Ovary (tissue), 9 donors: ENCODE results near the gene C19orf81. TPM values are rescaled to one million over a fixed set of nuclear protein-coding genes. Genes with fewer than 3 reads are reported as not detected.

Experiments
- DNase-seq, 5 donors: peaks; one replicate each; pipeline ENCODE4 v3.0.0-alpha.2; 2019 to 2020
- H3K27ac ChIP-seq, 2 donors: fragments of 200-600 bp; one replicate each; pipeline versions ENCODE4 v1.5.1 to v1.8.0; 2019 to 2022
- H3K27me3 ChIP-seq: fragments of 200-600 bp; one replicate; pipeline ENCODE4 v1.8.0; 2022
- H3K36me3 ChIP-seq: fragments of 200-600 bp; sonication (generic); one replicate; pipeline ENCODE4 v1.5.1; 2019
- H3K4me1 ChIP-seq: one replicate; pipeline ENCODE4 v1.8.1; 2013; ENCODE audit warnings: mild to moderate bottlenecking, moderate library complexity; ENCODE audit not compliant: insufficient read depth
- H3K4me3 ChIP-seq: fragments of 200-600 bp; sonication (generic); one replicate; pipeline ENCODE4 v1.5.1; 2017
- H3K9me3 ChIP-seq, 2 donors: fragments of 200-600 bp in 1 of 2; sonication (generic) in 1 of 2; one replicate each; pipeline versions ENCODE4 v1.5.1 to v1.8.1; 2013 to 2019; ENCODE audit warnings: mild to moderate bottlenecking in 1 of 2, moderate library complexity in 1 of 2
- CTCF ChIP-seq, 3 donors: fragments of 450-650 bp in 2 of 3; fragments of 200-600 bp in 1 of 3; IDR thresholded peaks; one replicate each; pipeline versions ENCODE4 v1.5.1 to v1.8.0; 2016 to 2022; ENCODE audit warnings: antibody characterized with exemption in 3 of 3, mild to moderate bottlenecking in 1 of 3
- EP300 ChIP-seq: sonication (generic); formaldehyde crosslinking; IDR thresholded peaks from one replicate; pipeline ENCODE4 v1.6.1; 2017; ENCODE audit warnings: antibody characterized with exemption
- POLR2A ChIP-seq: fragments of 450-650 bp; IDR thresholded peaks from one replicate; pipeline ENCODE4 v1.6.1; 2017; ENCODE audit warnings: antibody characterized with exemption, mild to moderate bottlenecking, moderate library complexity
- WGBS, 3 donors: extraction: QIAGEN DNeasy Blood & Tissue Kit in 1 of 3; methylation state at CpG; one replicate each; pipeline versions ENCODE4 v1.1.5 to v1.1.7; 2013 to 2017; 5-methylcytosine and 5-hydroxymethylcytosine counted together
- intact Hi-C, 4 donors: fragments of 100-400 bp; cut with DNase I; formaldehyde crosslinking; loops; one replicate each; pipeline versions ENCODE4 v1.11.0 to v1.15.1; 2022 to 2023
- polyA plus RNA-seq, 2 donors: library from polyadenylated mRNA; stranded (reverse); fragments of 200-250 nt in 1 of 2; fragments of 350-450 nt in 1 of 2; fragmentation: Illumina TruSeq in 1 of 2; extraction: RNeasy Lipid Tissue Mini Kit (QIAGEN cat#74804) in 1 of 2; gene quantifications; one replicate each; pipeline ENCODE4 v1.2.3, GENCODE V29; 2013 to 2014
- total RNA-seq, 7 donors: library from RNA; depleted of rRNA in 2 of 7; stranded (reverse); fragments of >200 nt in 2 of 7; fragmentation: NEBNext Ultra II Directional in 3 of 7; extraction: Animal tissue kit (Norgen Biotek cat#: 25700) in 3 of 7; gene quantifications; one replicate each; pipeline versions ENCODE4 v1.1.0 to v1.2.4, GENCODE V29; 2016 to 2023
- donor health status: DM: no; HTN: no; CAD: no; lungs with moderate emphysema.
- donor health status: DM: no; HTN: no; CAD: no.
- donor health status: Bipolar disorder and iron deficiency.
- donor health status: DM: yes; HTN: yes; CAD: no.
- donor health status: DM: no; HTN: no; CAD: no.
- donor health status: DM: yes; HTN: yes; CAD: no.

Gene C19orf81
- total and polyA plus RNA-seq, 9 donors = 1.1 to 12.6 (median 2.1) TPM; not detected in 5

- no peak overlapping the region for H3K4me3 ChIP-seq
- no peaks in the 10 kb centered on the region for H3K4me1 ChIP-seq
- H3K36me3 ChIP-seq = no peaks in the 10 kb centered on the region
- H3K9me3 ChIP-seq = peaks cover 0 to 3% of the 10 kb centered on the region in 2 donors
- no peak for DNase-seq
- no peak for TF ChIP-seq EP300
- no peak for TF ChIP-seq POLR2A
- TF ChIP-seq CTCF (IDR thresholded peaks at IDR 0.05) = no peak
- H3K27me3 ChIP-seq = no peaks in the 10 kb centered on the region
- no peak overlapping the region for H3K27ac ChIP-seq
- WGBS, 3 donors = 27 to 37% (median 37%) methylated on average over 10 of the region's 10 CpGs
- intact Hi-C loops = no loop called here
Observed at GRCh38 chr19:50638600-50638999, 10.6 kb upstream of the C19orf81 start.

GRCh38 chr19:50639121-50640112 is 9.8 kb upstream of the C19orf81 start, which contains the start of gene SYT3:
Gene SYT3 (minus strand): TSS chr19:50639881. CDS start chr19:50637411, 2,470 bp downstream.
- DNase-seq = peak in 1 of 5 donors; percentile 28
- Histone ChIP-seq H3K4me3 (no peak within 1 kb of the TSS), H3K27ac (no peak within 1 kb of the TSS), H3K27me3 (no peaks in the 10 kb centered on the region), H3K9me3 (no peaks in the 10 kb centered on the region), H3K36me3 (no peaks in the 10 kb centered on the region), H3K4me1 (no peaks in the 10 kb centered on the region)
- TF ChIP-seq EP300 = no peak
- TF ChIP-seq POLR2A = no peak
- TF ChIP-seq CTCF (IDR thresholded peaks at IDR 0.05) = no peak
- intact Hi-C loops = no loop called here
- 2 to 6% (median 3%) methylated on average over 57 to 76 of the region's 76 CpGs for WGBS, 3 donors

DNA sequence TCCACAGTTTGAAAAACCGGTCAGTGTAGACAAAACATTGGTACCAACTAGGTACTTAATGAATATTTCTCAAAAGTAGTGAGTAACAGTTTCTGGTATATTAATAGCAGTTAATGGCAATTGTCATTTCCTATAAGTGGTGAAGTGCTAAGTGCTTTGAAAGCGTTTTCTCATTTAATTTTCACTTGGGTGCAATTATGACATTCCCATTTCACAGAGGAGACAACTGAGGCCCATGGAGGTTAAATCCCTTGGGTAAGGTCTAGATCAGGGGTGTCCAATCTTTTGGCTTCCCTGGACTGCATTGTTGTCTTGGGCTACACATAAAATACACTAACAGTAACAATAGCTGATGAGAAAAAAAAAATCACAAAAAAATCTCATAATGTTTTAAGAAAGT is 8.9 kb upstream of the C19orf81 start:
- Histone ChIP-seq H3K36me3 (no peaks in the 10 kb centered on the region), H3K4me3 (no peak overlapping the region), H3K4me1 (no peaks in the 10 kb centered on the region), H3K27ac (no peak overlapping the region), H3K27me3 (no peaks in the 10 kb centered on the region), H3K9me3 (no peaks in the 10 kb centered on the region)
- WGBS, 3 donors = 68 to 79% (median 68%) methylated on average over 2 of the region's 2 CpGs
- intact Hi-C loops = no loop called here
- no peak for TF ChIP-seq CTCF (IDR thresholded peaks at IDR 0.05)
- TF ChIP-seq EP300 = no peak
- no peak for TF ChIP-seq POLR2A
- DNase-seq = no peak

DNA sequence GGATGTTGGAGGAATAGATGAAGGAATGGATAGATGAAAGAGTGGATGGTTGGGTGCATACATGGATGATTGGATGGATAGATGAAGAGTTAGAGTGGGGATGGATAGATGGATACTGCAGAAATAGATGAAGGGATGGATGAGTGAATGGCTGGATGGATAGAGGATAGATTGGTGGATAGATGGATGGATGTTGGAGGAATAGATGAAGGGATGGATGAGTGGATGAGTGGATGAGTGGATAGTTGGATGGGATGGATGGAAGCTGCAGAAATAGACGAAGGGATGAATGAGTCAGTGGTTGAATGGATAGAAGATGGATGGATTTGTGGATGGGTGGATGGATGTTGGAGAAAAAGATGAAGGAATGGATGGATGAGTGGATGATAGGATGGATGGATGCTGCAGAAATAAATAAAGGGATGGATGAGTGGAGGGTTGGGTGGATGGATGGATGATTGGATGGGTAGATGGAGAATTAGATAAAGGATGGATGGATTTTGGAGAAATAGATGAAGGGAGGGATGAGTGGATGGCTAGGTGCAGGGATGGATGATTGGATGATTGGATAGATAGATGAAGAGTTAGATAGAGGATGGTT is 4.8 kb upstream of the C19orf81 start:
- intact Hi-C loops = no loop called here
- H3K36me3 ChIP-seq = no peaks in the 10 kb centered on the region
- no peaks in the 10 kb centered on the region for H3K4me1 ChIP-seq
- WGBS, 3 donors = 32 to 57% (median 53%) methylated on average over 1 of the region's 1 CpG
- H3K27ac ChIP-seq = no peak overlapping the region
- DNase-seq = no peak
- no peaks in the 10 kb centered on the region for H3K27me3 ChIP-seq
- no peaks in the 10 kb centered on the region for H3K9me3 ChIP-seq
- H3K4me3 ChIP-seq = no peak overlapping the region
- TF ChIP-seq CTCF (IDR thresholded peaks at IDR 0.05) (no peak), POLR2A (no peak), EP300 (no peak)
